GM12878 (cell line): ENCODE measurements around the gene PDK1. TPM values are rescaled to one million over a fixed set of nuclear protein-coding genes. Genes with fewer than 3 reads are reported as not detected.
A peak's percentile ranks its signal among the peaks of the same experiment; 100 is the strongest.

Experiments
- ATAC-seq: fragments of 200-7000 bp; cut with Tn5 transposase; 3 replicates; pipeline ENCODE4 v1.9.1; 2020; ENCODE audit warnings: mild to moderate bottlenecking, moderate library complexity
- BruUV-seq: library from RNA; stranded (reverse); fragments of 400-500 nt; replicated peaks from 2 replicates; lab custom pipeline; 2021; lab: Mats Ljungman, UMichigan
- CTCF ChIA-PET: fragments of 300-600 bp; sonication (Branson Sonifier 250); formaldehyde crosslinking; extraction: SDS; loops from one replicate; lab custom pipeline; 2021; ENCODE audit warnings: inconsistent platforms; lab: Yijun Ruan, JAX
- POLR2A ChIA-PET: fragments of 350-600 bp; formaldehyde crosslinking; extraction: SDS; loops from one replicate; lab custom pipeline; 2021; ENCODE audit warnings: inconsistent platforms; lab: Charles Lee
- RAD21 ChIA-PET: fragments of 300-600 bp; sonication (Branson Sonifier 250); formaldehyde crosslinking; loops from one replicate; lab custom pipeline; 2023; ENCODE audit warnings: antibody characterized with exemption; ENCODE audit not compliant: unreplicated experiment; lab: Charles Lee
- SMC1A ChIA-PET: fragments of 300-600 bp; sonication (Branson Sonifier 250); formaldehyde crosslinking; loops from one replicate; lab custom pipeline; 2023; ENCODE audit not compliant: unreplicated experiment, uncharacterized antibody; lab: Charles Lee
- DNase-seq: peaks from one replicate; pipeline ENCODE4 v3.0.0-alpha.2; 2011; ENCODE audit warnings: low read depth, low spot score
- FAIRE-seq: peaks from 3 replicates; lab custom pipeline; 2011; peaks lifted over from hg19 to GRCh38; lab: Jason Lieb, UNC
- H2AFZ ChIP-seq: 2 replicates; pipeline ENCODE4 v1.6.0; 2011; ENCODE audit warnings: low read depth, low read length, control low read depth; ENCODE audit not compliant: control insufficient read depth
- H3K27ac ChIP-seq: 2 replicates; pipeline ENCODE4 v1.5.1; 2011; ENCODE audit warnings: control low read depth; ENCODE audit not compliant: control insufficient read depth, insufficient read depth
- H3K27me3 ChIP-seq, 2 experiments: replicated peaks in 1 of 2; 2 replicates each; pipeline versions ENCODE4 v1.6.0 to v1.6.1; 2011; ENCODE audit warnings: low read length in 1 of 2; ENCODE audit not compliant: control insufficient read depth in 2 of 2, insufficient read depth in 2 of 2
- H3K36me3 ChIP-seq, 2 experiments: 2 replicates each; pipeline ENCODE4 v1.5.1; 2011; ENCODE audit warnings: low read length in 1 of 2; ENCODE audit not compliant: control insufficient read depth in 2 of 2, insufficient read depth in 2 of 2
- H3K4me1 ChIP-seq: 2 replicates; pipeline ENCODE4 v1.6.1; 2011; ENCODE audit warnings: mild to moderate bottlenecking, low read length, moderate library complexity, mixed read lengths; ENCODE audit not compliant: control insufficient read depth, insufficient read depth
- H3K4me2 ChIP-seq: 2 replicates; pipeline ENCODE4 v1.6.0; 2011; ENCODE audit warnings: control low read depth; ENCODE audit not compliant: control insufficient read depth, insufficient read depth
- H3K4me3 ChIP-seq: fragments of 200-600 bp; sonication (generic); 2 replicates; pipeline ENCODE4 v1.5.1; 2016
- H3K79me2 ChIP-seq: 2 replicates; pipeline ENCODE4 v1.6.0; 2011; ENCODE audit warnings: low read length; ENCODE audit not compliant: control insufficient read depth, insufficient read depth
- H3K9ac ChIP-seq: 2 replicates; pipeline ENCODE4 v1.8.0; 2011; ENCODE audit warnings: low read length, control low read depth, mixed read lengths; ENCODE audit not compliant: control insufficient read depth, insufficient read depth
- H3K9me3 ChIP-seq: replicated peaks from 3 replicates; pipeline ENCODE4 v1.5.1; 2011; ENCODE audit warnings: mild to moderate bottlenecking, low read length; ENCODE audit not compliant: control insufficient read depth, insufficient read depth
- H4K20me1 ChIP-seq: 2 replicates; pipeline ENCODE4 v1.6.0; 2011; ENCODE audit not compliant: control insufficient read depth, insufficient read depth
- CBX5 ChIP-seq: sonication (generic); IDR thresholded peaks from 2 replicates; pipeline ENCODE4 v1.6.1; 2016; ENCODE audit warnings: low read depth, moderate library complexity, mild to moderate bottlenecking, inconsistent platforms
- EP300 ChIP-seq, 2 experiments: fragments of 150-350 bp in 1 of 2; IDR thresholded peaks; 2 replicates each; pipeline ENCODE4 v1.6.1; 2011 to 2012; ENCODE audit warnings: low read depth in 2 of 2, low read length in 2 of 2, borderline replicate concordance in 1 of 2, improper control_type of control experiment in 1 of 2, inconsistent platforms in 1 of 2; ENCODE audit not compliant: control insufficient read depth in 1 of 2
- WGBS: methylation state at CpG from one replicate; pipeline ENCODE4 v1.1.6; 2016; ENCODE audit warnings: low lambda C conversion rate; ENCODE audit not compliant: insufficient replicate concordance, insufficient coverage; ENCODE audit errors: missing lambda C conversion rate; 5-methylcytosine and 5-hydroxymethylcytosine counted together
- in situ Hi-C: fragments of 300-500 bp; cut with MboI; formaldehyde crosslinking; loops from 9 replicates; pipeline ENCODE4 v1.14.3; 2018; ENCODE audit warnings: mixed read lengths
- intact Hi-C: fragments of 100-400 bp; cut with micrococcal nuclease; formaldehyde crosslinking; loops from one replicate; pipeline ENCODE4 v1.14.2; 2022; ENCODE audit not compliant: unreplicated experiment
- polyA plus RNA-seq, 11 experiments: library from polyadenylated mRNA; depleted of rRNA in 4 of 11; unstranded in 6 of 11; stranded (reverse) in 5 of 11; fragments of >200 nt; fragmentation: Nextera tagmentation in 4 of 11; fragmentation: Illumina TruSeq in 1 of 11; extraction: Ambion mirVana in 4 of 11; extraction: Trizol in 1 of 11; gene quantifications; 1 replicate in 1 of 11; 2 replicates in 10 of 11; pipeline versions ENCODE4 v1.2.1 to v1.2.3, GENCODE V29; 2011 to 2016; ENCODE audit warnings: inconsistent platforms in 2 of 11, missing spikeins in 2 of 11, low read depth in 1 of 11
- total RNA-seq, 4 experiments: library from RNA; depleted of rRNA in 3 of 4; stranded (reverse); fragments of >200 nt in 3 of 4; fragmentation: Illumina TruSeq in 1 of 4; extraction: Trizol in 1 of 4; gene quantifications; 2 replicates each; pipeline versions ENCODE4 v1.2.1 to v1.2.3, GENCODE V29; 2013 to 2021

The PDK1 gene
- total and polyA plus RNA-seq, 10 of the 15 experiments (the other 5 are each of a cell fraction or from before 2014, with no cell fraction given), result 5.3 to 128 (median 17.1) TPM

GRCh38 chr2:172578054-172578453 is 22.2 kb downstream of the PDK1 start:
- FAIRE-seq (no peak), ATAC-seq (no peak), DNase-seq (no peak)
- peaks cover 2 to 39% of the 10 kb centered on the region in 2 experiments; a peak in 3 of 4 replicates for H3K36me3 ChIP-seq
- peaks cover 7% of the 10 kb centered on the region for H3K79me2 ChIP-seq
- no peak overlapping the region for H3K9ac ChIP-seq
- no peaks in the 10 kb centered on the region for H3K27me3 ChIP-seq
- POLR2A ChIA-PET, result no interaction called here
- in situ Hi-C loops, result no loop called here
- no peak overlapping the region for H3K4me2 ChIP-seq
- no TSS peak for BruUV-seq
- RAD21 ChIA-PET, result no interaction called here
- H4K20me1 ChIP-seq, result no peaks in the 10 kb centered on the region
- H3K4me3 ChIP-seq, result no peak overlapping the region
- no peak overlapping the region for H3K27ac ChIP-seq
- TF ChIP-seq CBX5 (peak; percentile 56; the same call in 1 of the 2 replicates), EP300 (IDR thresholded peaks at IDR 0.05; ENCODE audit: borderline replicate concordance in 1 of 2, control insufficient read depth in 1 of 2, low read depth in 2 of 2, low read length in 2 of 2) (no peak)
- no peak overlapping the region for H2AFZ ChIP-seq
- CTCF ChIA-PET, result interaction anchor here (0.9 kb wide), 1 partner anchor 12 kb away, joined by 3 read pairs; no protein-coding TSS in a partner anchor
- WGBS, result 95% methylated on average over 1 of the region's 1 CpG
- intact Hi-C loops, result no loop called here
- peaks cover 33% of the 10 kb centered on the region for H3K9me3 ChIP-seq
- SMC1A ChIA-PET, result interaction anchor here (1.3 kb wide), 1 partner anchor 13 kb away, joined by 4 read pairs; no protein-coding TSS in a partner anchor
- H3K4me1 ChIP-seq, result peaks cover 4% of the 10 kb centered on the region

- FAIRE-seq, result no peak
- Histone ChIP-seq H3K27me3 (no peaks in the 10 kb centered on the region), H3K9me3 (peaks cover 31% of the 10 kb centered on the region), H3K4me1 (peaks cover 4% of the 10 kb centered on the region), H3K79me2 (peaks cover 7% of the 10 kb centered on the region), H3K4me2 (no peak overlapping the region), H3K36me3 (peaks cover 2 to 38% of the 10 kb centered on the region in 2 experiments; a peak in 3 of 4 replicates), H4K20me1 (no peaks in the 10 kb centered on the region), H3K9ac (no peak overlapping the region), H2AFZ (no peak overlapping the region), H3K4me3 (no peak overlapping the region), H3K27ac (no peak overlapping the region)
- no peak for DNase-seq
- in situ Hi-C loops (no loop called here), intact Hi-C loops (no loop called here)
- ATAC-seq, result no peak
- RAD21 ChIA-PET, result no interaction called here
- SMC1A ChIA-PET, result interaction anchor here (1.2 to 1.3 kb wide), 2 partner anchors 8 to 14 kb away, joined by 3 to 4 read pairs; no protein-coding TSS in a partner anchor
- POLR2A ChIA-PET, result no interaction called here
- TF ChIP-seq EP300 (IDR thresholded peaks at IDR 0.05; ENCODE audit: borderline replicate concordance in 1 of 2, control insufficient read depth in 1 of 2, low read depth in 2 of 2, low read length in 2 of 2), result no peak
- CTCF ChIA-PET, result interaction anchor here (0.9 kb wide), 1 partner anchor 11 kb away, joined by 3 read pairs; no protein-coding TSS in a partner anchor
- WGBS, result 100% methylated on average over 2 of the region's 2 CpGs
- no TSS peak for BruUV-seq
These were observed 23.1 kb downstream of the PDK1 start for GRCh38 chr2:172578860-172579512.
